ENCODE measurements around the gene TPR.

DNA sequence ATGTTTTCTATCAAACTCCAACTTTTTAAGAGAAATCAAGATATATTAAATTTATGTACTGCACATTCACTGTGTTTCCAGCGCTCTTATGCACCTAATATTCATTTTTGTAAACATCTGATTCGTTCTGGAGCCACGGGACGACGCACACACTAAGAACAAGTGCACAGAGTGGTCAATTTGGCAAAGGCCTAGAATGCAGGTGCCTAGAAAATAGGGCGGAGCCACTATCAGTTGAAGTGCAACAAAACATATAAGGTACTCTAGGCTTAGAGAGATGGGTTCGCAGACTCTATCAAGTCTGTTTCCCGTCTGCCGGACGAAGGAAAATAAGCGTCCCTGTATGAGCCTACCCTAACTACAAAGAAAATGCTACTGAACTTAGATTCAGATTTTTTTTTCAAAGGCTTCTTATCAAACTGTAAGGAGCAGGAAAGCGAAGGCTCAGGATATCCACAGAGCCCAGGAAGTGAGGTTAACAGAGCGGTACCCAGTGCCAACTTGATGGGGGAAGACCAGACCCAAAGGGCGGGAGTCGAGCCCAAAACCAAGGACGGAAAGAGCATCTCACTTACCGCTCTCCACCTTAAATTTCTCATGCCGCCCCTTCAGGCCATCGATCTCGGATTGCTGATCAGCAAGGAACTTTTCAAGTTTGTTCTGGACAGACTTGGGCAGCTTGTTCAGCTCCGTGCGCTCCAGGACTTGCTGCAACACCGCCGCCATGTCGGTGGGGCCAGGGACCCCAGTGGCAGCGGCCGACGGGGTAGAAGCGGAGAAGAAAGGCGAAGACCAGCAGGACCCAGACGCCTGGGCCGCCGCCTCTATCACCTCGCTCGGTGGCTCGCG, 526 bp downstream of the TPR start:
- no peak for TF ChIP-seq EP300 (IDR thresholded peaks at IDR 0.05)
- TF ChIP-seq, protein P1, sequence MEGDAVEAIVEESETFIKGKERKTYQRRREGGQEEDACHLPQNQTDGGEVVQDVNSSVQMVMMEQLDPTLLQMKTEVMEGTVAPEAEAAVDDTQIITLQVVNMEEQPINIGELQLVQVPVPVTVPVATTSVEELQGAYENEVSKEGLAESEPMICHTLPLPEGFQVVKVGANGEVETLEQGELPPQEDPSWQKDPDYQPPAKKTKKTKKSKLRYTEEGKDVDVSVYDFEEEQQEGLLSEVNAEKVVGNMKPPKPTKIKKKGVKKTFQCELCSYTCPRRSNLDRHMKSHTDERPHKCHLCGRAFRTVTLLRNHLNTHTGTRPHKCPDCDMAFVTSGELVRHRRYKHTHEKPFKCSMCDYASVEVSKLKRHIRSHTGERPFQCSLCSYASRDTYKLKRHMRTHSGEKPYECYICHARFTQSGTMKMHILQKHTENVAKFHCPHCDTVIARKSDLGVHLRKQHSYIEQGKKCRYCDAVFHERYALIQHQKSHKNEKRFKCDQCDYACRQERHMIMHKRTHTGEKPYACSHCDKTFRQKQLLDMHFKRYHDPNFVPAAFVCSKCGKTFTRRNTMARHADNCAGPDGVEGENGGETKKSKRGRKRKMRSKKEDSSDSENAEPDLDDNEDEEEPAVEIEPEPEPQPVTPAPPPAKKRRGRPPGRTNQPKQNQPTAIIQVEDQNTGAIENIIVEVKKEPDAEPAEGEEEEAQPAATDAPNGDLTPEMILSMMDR (IDR thresholded peaks at IDR 0.05) = no peak
- TF ChIP-seq POLR2AphosphoS5 (IDR thresholded peaks at IDR 0.05) = no peak
- TF ChIP-seq POLR2A (IDR thresholded peaks at IDR 0.05) = no peak

All from stomach (tissue), 4 donors.